Hematopoietic multipotent progenitor cell treated with erythropoietin and hydrocortisone succinate and interleukin-3 and kit ligand, for 6 days (in vitro differentiated cells): ENCODE results near the gene TFDP1.
"Not testable (repeated sequence)": the region's sequence is repeated elsewhere in the genome, so short reads cannot be mapped to it uniquely, and the experiment has no call there.

ENCODE experiments used
- DNase-seq: peaks from one replicate; pipeline ENCODE4 v3.0.0-alpha.2; 2015

The TFDP1 gene

DNA sequence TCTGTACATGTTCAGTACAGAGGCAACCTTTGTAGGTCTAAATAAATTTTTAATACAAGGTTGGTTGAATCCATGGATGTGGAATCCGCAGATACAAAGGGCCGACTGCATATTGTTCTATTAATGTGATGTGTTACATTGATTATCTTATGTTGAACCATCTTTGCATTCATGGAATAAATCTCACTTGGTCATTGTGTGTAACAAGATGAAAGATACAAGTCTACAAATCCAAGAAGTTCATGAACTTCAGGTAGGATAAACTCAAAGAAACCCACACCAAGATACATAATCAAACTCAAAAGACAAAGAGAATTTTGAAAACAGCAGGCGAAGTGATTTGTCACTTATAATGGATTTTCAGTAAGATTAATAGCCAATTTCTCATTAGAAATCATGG is 8.0 kb upstream of the TFDP1 start:
- DNase-seq: no peak

DNA sequence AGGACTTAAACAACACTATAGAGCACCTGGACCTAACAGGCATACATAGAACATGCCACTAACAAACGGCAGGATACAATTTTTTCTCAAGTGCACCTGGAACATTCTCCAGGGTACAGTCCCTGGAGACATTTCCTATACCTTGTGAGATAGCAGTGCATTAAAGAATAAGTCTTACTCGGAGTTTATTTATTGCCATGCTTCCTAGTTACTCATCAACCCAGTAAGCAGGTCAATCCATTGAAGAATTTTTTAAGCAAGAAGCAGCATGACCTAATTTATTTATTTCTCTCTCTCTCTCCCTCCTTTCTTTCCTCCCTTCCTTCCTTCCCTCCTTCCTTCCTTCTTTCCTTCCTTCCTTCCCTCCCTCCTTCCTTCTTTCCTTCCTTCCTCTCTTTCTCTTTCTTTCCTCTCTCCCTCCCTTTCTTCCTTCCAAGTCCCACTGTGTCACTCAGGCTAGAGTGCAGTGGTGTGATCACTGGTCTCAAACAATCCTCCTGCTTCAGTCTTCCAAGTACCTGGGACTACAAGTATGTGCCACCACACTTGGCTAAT is 6.6 kb upstream of the TFDP1 start:
- DNase-seq: no peak

DNA sequence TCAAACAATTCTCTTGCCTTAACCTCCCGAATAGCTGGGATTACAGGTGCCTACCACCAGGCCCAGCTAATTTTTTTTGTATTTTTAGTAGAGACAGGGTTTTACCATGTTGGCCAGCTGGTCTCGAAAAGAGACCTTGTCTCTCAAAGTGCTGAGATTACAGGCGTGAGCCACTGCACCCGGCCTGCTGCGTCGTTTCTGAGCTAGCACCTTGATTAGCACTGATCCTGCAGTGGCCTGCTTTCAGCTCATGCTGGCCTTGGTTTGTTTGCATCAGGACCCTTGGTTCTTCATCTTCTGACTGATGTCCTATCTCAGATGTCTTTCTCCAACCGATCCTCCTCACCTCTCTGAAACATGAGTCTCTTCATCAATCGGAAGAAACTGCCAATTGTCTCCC is 4.9 kb upstream of the TFDP1 start:
- no peak for DNase-seq

DNA sequence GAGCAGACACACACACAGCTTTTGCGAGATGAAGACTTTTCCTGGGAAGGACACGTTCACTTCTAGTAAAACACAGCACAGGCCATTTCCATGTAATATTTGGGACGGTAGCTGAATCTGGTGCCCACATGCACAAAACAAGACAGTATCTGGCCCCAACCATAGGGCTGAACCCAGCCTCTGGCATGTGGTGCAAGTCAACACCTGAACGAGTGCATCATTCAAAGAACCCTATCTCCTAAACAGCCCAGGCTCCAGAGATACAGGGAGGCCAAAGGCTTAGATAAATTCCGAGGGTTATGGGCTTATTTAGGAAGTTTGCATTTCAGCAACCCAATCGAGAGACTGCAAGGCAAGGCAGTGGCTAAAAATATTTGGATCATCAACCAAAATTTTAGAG is 2.7 kb upstream of the TFDP1 start:
- DNase-seq: no peak

DNA sequence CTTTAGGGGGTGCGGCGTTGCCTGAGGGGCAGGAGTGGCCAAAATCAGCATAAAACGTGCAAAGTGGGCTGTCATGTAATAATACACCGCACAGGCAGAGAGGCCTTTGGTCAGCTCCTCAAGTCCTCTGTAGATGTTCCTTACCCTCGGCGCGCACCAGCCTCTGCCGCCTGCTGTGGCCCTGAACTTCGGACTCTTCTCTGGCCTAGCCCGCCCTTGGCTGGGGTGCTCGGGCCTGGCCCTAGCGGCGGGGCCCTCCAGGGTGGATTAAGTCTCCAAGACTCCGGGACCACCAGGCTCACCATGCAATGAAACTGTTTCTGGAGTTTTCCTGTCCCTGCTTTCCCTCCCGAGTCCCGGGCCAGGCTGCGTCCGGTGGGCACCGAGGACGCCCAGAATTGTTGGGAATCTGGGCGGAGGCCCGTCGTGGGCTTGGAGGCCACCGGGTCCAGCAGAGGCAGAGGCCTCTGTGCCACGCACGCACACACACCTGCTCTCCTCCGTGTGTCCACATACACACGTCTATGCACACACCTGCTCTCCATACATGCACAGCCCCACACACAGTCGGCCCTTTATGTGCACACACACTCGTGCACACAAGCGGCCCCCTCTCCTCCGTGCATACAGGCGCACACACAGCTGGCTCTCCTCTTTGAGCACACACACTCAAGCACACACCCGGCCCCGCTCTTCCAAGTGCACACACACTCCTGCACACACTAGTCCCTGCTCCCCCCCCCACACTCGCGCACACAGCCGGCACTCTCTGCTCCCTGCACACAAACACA is 1.5 kb upstream of the TFDP1 start:
- DNase-seq: no peak

DNA sequence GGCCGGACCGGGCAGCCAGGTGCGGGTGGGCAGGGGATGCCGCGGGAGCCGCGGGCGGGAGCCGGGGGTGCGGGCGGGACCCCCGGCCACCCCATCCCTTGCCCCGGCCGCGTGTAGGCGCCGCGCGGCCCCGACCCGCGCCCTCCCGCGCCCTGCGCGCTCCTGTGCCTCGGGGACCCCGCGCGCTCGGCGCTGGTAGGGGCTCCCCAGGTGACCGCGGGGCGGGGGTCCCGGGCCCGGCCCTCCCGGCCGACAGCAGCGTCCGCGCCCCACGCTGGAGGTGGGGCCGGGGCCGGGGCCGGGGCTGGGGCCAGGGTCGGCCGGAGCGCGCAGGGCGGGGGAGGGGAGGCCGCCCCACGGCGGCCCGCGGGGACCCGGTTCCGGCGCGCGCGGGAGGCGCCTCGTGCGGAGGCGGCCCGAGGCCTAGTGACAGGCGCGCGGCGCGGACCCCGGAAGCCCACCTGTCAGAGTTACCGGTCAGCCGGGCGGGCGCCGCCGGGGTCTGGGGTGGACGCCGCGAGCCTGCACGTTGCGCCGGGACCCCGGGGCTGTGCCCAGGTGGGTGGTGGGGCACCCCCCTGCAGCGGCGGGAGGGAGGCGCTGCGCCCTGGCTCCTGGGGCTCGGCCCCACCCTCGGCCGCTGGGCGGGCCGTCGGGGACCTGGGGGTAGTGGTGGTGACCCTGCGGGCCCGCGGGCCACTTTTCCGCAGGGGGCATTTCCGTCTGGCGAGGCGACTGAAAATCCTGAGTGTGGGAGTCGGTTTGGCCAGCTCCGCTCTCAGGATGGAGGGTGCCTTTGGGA is 518 bp downstream of the TFDP1 start:
- DNase-seq: peak; percentile 49

DNA sequence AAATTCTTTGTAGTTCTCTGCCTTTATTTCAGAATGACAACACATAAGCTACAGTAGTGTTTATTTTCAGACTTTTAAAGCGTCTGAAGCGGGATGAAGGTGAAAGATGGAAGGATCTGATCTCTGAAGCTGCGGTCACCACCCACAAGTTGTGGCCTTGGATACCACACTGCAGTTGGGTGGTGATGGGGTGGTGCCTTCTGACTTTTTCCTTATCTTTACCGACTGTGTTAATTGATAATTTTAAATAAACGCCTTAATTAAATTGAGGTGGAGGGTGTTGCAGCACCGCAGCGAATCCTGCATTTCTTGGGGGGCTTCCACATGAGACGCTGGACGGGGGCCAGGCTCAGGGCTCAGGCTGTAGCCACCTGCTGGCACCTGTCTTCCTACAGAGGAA is 1.3 kb downstream of the TFDP1 start:
- DNase-seq: peak; percentile 89

DNA sequence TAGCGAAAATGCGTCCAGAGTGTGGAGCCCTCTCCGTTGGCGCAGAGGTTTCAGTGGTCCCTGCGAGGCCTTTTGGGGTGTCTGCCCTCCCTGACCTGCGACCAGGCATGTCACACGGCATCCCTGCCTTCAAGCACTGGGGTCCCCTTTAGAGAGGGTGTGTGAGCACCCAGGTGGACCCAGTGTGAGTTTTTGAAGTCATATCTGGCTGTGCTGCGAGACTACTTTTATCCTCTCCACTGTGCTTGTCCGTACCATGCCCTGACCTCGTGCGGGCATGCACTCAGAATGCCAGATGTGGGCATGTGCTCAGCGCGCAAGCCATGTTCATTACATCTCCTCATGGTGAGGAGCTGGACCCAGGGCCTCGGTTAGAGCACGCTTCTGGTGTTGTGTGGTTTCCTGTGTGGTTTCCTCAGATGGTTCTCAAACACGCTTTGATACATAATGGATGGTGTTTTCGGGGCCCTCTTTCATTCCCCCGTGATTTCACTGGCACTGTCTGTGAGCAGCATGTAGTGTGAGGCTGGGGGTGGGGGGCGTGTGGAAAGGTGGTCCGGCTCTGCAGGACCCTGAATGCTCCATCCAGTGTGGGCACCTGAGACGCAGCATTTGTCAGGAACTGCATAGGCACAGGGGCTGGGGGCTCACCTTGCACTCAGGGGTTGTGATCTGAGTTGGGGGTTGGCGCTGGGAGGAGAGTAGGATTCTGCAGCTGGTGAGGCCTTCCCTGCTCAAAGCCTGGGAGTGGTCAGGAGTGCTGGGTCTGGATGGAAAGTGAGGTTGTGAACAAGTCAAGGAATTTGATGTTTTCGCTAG is 2.3 kb downstream of the TFDP1 start:
- DNase-seq: peak; percentile 21

DNA sequence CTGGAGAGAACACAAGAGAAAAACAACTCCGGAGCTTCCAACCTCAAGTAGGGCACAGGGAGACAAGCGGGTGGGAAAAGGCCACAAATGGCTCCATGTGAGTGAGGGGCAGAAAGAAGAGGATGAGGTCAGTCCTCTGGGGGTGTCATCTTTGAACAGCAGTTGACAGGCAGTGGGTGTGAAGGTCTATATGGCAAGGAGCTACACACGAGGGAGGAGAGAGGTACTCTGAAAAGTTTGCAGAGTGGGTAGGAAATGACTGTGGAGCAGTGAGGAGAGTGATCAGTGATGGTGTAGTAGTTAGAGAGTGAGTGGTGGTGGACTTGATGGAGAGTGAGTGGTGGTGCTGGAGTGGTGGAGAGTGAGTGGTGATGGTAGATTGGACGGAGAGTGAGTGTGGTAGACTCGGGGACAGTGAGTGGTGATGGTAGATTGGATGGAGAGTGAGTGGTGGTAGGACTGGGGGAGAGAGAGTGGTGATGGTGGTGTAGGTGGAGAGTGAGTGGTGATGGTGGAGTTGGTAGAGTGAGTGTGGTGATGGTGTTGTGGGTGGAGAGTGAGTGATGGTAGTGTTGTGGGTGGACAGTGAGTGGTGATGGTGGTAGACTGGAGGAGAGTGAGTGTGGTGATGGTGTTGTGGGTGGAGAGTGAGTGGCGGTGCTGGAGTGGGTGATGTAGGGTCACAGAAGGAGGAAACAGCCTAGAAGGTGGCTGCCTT is 4.0 kb downstream of the TFDP1 start:
- no peak for DNase-seq

DNA sequence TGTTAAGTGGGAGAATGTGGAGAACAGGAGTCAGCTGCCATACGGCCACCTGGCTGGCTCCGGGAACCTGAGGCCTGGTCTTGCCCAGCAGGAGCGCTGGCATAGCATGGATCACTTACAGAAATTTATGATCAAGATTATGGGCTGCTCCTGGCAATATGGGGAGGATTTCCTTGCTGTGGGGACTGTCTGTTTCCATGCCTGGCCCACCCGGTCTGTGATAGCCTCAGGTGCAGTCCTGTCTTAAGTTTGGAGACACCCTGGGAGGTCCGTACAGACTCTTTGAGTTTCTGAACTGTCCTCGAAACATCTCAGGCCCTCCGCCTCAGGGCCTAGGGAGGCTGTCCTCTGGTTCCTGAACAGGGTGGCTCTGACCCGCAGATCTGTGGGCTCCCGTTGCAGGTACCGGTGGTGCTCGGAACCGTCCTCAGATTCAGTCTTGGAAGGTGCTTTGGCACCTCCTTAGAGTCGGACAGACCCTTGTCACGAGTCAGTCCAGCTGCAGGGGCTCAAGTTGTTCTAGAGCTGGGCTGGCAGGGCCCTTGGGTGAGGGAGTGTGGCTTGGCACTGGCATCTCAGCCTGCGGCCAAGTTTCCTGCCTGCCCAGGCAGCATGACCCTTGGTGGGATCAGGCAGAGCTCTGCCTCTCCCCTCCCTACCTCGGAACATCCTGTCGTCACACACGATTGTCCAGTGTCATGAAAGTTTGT is 4.9 kb downstream of the TFDP1 start:
- no peak for DNase-seq

DNA sequence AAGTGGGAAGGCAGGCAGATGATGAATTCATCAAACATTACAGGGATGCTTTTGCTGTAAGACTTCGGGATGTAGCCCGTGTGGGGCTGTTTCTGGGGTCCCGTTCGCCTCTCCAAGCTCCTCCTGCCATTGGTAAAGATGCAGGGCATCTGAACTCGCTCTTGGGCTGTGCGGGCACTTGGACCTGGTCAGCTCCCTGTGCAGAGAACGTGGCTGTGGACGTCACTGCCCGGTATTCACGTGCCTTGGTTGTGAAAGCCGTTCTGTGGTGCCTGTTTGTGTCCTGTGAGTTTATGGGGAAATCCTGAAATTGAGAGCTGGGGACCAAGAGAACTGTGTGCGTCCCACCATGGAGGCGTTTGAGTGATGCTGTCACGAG is 5.4 kb downstream of the TFDP1 start:
- DNase-seq: no peak

DNA sequence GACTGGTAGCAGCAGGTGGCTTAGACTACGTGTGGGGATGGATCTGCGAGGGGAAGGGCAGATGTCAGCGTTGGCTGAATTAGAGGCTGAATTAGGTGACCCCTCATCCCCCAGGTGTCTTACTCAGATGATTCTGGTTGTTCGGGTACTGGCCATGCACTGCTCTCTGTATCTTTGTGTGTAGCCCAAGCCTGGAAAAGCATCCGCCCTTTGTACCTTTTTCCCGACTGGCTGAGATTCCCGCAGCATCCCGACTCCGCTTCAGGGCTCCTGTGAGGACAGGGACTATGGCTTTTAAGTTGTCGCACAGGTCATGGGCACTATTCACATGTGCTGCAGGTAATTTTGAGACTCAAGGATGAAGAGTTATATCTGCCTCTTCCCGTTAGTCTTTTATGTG is 7.2 kb downstream of the TFDP1 start:
- DNase-seq: no peak

DNA sequence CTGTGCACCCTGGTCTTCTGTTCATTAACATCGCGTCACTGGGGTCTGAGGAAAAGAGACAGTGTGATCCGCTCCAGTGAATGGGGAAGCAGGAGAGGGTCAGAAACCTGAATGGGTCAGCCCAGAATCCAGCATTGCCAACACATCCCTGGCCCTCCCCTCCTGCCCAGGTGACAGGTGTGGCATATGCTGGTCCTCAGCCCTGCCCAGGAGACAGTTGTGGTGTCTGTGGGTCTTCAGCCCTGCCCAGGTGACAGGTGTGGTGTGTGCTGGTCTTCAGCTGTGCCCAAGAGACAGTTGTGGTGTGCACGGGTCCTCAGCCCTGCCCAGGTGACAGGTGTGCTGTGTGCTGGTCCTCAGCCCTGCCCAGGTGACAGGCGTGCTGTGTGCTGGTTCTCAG is 8.0 kb downstream of the TFDP1 start:
- DNase-seq: no peak

DNA sequence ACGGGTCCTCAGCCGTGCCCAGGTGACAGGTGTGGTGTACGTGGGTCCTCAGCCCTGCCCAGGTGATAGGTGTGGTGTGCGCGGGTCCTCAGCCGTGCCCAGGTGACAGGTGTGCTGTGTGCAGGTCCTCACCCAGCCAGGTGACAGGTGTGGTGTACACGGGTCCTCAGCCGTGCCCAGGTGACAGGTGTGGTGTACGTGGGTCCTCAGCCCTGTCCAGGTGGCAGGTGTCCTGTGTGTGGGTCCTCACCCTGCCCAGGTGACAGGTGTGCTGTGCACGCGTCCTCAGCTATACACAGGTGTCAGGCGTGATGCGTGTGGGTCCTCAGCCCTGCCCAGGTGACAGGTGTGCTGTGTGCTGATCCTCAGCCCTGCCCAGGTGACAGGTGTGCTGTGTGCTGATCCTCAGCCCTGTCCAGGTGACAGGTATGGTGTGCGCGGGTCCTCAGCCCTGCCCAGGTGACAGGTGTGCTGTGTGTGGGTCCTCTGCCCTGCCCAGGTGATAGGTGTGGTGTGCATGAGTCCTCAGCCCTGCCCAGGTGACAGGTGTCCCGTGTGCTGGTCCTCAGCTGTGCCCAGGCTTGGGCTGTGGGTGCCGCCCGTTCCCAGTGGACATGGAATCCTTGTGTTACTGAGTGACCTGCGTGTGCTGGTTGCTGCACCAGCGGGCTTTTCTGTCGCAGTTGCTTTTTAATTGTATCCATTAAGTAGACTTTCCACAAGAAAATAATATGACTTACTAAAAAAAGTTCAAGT is 9.7 kb downstream of the TFDP1 start:
- not testable (repeated sequence) for DNase-seq

DNA sequence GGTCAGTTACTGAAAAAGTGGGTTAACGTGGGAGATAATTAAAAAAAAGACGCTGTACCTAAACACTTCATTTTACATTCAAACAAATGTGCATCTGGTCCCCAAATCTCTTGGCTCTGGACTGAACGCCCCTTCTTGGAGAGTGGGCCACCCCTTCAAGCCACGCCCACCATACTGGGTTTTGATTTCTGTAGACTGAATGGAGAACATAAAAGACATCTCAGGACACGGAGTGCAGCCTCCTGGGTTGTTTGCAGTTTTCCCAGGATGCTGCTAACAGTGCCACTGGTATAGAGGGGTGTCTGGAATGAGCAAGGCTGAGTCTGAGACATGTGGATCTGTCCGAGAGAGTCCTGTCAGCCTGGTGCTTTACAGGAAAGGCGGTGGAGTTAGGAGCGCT is 10.6 kb downstream of the TFDP1 start:
- DNase-seq: no peak

DNA sequence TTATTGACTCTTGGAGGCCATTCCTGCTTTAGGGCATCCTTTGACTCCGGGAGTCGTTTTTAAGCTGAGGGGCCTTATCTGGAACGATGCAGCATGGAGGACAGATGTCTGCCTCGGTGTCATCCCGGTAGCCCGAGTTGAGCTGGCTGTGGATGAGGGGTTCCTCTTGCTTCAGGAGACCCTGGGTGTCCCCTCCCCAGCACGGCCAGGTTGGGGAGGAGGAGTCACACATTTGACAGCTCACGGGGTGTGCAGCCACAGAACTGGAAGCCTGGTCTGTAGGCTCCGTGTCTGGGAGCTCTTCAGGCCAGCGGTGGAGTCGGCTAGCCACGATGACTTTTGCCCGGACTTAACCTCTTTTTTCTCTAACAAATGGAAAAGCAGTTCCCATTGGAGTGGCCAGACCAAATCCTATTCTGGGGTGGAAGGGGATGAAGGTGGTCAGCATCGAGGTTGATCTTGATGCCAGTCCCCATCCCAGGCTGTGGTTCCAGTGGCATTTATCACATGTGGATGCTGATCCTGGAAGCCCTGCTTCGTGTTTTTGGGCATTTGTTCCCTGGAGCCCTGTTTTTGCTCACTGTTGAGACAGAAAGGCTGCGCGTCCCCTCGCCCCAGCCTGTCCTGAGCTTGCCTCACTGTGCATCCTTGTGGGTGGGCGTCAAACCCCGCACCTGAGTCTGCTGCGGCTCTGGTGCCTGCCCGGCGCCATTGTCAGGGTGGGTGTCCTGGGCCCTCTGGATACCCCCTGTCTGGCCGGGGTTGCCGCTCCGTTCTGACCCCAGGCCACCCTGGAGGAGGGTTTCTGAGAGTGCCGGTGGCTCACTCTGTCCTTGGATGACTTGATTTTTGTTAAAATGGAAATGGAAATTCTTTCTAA is 12.0 kb downstream of the TFDP1 start:
- DNase-seq: no peak

DNA sequence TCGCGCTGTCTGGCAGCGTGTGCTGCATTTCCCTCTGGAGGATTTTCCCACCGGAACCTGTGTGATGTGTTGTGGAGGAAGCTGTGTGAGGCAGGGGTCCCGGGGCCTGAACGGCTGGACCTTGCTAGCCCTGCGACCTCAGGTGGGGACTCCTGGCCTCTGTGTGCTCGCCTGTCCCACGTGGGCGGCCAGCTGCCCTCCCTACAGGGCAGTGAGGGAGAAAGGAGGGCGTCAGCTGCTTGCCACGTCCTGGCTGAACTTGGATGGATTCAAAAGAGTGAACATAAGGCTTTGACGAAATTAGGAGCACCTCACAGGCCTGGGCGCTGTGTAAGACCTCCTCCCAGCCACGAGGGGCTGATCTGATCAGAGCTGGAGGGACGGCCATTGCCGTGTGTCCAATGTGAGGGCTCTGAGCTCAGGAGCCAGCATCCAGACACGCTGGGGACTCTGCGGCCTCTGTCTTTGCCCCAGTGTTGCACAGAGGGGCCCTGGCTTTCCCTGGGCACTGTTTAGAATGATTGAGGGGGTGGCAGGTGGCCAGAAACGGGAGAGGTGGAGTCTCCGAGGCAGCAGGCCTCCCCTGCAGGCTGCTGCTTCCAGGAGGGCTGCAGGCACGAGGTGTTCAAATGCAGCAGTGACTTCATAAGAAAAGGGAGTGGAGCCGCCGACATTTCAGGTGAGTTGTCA is 13.0 kb downstream of the TFDP1 start:
- DNase-seq: no peak

DNA sequence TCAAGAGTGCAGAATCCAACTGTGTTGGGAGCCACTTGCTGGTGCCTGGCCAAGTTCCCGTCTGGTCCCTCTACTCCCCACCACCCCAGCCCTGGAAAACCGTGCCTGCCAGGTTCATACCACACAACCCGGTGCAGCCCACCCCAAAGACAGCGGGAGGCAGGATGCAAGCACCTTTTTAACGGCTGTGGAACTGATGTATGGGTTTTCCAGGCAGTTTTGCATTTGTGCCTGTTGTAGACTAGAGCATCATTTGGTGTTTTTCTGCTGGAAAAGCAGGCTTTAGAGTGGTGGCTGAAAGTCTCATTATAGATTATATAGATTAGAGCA is 13.5 kb downstream of the TFDP1 start:
- DNase-seq: no peak

DNA sequence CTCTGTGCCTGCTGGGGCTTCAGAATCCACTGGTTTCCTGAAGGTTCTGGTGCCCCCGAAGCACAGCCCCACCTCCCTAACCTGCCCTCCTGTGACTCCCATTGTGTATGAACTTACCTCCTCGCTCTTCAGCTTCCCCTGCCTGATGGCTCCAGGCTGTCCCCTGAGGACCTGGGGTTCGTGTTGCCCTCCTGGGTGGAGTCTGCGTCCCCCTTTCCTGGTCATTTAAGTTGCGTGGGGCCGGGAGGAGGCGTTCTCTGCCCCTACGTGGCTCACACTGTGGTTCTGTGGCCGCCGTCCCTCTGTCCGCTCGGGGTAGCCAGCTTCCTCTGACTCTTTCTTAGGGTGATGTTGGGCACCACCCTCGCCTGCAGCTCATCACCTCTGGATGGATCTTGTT is 13.9 kb downstream of the TFDP1 start:
- DNase-seq: no peak

DNA sequence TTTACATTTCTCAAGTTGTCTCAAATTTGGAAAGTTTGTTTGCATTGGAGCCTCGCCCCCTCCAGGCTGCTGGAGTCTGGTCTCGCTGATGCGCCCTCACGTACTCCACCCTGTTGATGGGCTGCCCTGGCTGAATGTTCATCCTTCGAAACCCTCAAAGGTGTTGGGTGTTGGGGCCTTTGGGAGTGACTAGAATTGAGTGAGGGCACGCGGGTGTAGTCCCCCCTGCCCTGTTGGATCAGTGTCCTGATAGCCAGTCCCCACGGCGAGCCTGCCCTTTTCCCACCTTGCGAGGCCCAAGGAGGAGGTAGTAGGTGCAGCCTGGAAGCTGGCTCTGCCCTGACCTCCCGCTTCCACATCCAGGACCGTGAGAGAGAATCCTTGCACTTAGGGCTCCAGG is 14.8 kb downstream of the TFDP1 start:
- no peak for DNase-seq
